MV-4-11 (cell line): Measurements from ENCODE around the gene U2AF1L4.

Experiments
- DNase-seq: peaks from one replicate; lab custom pipeline; 2025; lab: John Stamatoyannopoulos, UW

Gene U2AF1L4

DNA sequence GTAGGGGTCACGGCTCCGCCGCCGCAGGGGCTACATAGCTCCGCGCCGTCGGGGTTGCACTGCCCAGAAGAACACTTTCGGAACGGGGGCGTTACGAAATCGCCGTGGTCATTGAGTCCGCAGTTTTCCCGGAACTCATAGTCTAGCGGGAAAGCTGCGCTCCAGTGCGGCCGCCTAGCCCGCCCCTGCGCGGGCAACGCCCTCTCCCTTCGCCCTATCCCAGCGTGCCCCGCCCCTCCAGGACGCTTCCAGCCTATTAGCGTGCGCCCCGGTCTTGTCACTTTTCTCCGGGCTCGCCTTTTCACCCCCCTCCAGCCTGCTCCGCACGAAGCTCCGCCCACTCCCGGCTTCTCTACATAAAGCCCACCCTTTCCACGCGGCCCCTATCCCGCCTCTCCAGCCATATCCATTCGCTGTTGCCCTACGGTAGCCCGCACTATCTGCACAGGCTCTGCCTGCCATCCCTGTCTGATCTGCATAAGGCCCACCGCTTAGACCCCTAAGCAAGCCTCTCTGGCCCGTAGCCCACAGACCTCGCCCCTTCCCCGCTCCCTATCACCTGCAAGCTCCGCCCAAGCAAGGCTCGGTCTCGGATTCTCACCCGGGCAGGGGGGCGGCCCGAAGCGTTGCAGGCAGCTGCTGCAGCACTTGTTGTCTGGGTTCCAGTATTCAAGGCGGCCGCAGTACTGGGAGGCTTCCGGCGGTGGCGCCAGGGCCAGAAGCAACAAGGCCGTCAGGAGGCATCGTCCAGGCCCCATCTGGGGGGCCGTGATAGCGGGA is 4.6 kb downstream of the U2AF1L4 start:
- DNase-seq: peak; percentile 99

DNA sequence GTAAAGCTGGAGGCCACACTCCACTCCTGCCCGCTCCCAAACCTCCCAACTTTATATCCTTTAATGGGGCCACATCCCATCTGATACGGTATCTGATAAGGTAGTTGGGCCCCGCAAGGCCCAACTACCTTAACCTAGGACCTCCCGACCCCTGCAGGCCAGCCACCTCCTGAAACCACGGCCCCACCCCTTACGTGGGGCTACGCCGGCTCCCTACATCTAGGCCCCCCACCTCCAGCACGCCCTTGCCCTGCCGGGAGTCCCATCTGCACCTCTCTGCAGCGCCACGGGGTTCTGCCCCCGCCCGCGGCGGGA is 5.2 kb downstream of the U2AF1L4 start:
- no peak for DNase-seq

DNA sequence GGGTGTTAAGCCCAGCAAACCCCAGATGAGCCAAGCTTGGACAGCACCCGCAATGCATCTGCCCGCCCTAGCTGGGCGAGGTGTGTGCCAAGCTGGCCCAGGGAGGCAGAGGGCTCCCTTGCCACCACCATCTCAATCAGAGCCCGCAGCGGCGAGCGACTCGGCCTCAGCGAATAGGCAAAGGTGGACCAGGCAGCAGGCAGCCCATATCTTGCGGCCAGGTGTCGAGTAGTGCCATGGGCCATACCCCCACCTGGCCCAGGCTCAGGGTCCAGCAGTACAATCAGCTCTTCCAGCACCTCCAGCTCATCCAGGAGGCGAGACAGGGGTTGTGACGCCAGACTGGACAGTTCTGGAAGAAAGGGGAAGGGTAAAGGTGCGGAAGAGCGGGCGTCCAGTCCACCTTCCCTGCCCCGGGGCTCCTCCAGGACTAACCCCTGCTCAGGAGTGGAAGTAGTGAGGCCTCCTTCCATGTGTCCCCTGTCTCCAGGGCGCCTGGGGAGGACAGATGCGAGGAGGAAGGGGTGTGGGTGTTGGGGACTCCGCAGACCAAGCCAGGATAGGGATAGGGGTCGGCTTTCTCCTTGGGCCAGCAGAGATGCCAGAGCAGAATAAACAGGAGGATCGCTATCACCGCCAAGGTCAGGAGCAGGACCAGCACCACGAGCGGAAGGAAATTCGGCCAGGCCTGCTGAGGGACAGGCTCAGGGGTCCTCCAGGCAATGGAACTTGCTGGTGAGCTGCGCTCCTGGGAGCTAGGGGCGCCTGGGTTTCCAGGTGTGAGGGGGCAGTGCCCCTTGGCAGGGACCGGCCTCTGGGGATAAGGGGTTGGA is 5.7 kb downstream of the U2AF1L4 start:
- no peak for DNase-seq

DNA sequence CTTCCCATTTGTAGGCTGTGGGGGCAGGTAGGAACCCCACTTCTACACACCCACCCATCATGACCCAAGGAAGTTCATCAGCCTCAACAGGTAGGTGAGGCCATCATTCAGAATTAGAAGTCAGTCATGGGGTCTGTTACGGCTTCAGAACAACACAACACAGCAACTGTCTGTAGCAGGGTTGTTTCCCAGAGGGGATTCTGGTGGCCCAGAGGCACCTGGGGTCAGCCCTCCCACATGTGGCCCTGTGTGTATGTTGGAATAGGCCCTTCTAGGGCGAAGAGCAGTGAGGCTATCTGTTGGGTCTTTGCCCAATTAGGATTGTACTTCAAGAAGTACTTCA is 6.4 kb downstream of the U2AF1L4 start:
- DNase-seq: no peak

DNA sequence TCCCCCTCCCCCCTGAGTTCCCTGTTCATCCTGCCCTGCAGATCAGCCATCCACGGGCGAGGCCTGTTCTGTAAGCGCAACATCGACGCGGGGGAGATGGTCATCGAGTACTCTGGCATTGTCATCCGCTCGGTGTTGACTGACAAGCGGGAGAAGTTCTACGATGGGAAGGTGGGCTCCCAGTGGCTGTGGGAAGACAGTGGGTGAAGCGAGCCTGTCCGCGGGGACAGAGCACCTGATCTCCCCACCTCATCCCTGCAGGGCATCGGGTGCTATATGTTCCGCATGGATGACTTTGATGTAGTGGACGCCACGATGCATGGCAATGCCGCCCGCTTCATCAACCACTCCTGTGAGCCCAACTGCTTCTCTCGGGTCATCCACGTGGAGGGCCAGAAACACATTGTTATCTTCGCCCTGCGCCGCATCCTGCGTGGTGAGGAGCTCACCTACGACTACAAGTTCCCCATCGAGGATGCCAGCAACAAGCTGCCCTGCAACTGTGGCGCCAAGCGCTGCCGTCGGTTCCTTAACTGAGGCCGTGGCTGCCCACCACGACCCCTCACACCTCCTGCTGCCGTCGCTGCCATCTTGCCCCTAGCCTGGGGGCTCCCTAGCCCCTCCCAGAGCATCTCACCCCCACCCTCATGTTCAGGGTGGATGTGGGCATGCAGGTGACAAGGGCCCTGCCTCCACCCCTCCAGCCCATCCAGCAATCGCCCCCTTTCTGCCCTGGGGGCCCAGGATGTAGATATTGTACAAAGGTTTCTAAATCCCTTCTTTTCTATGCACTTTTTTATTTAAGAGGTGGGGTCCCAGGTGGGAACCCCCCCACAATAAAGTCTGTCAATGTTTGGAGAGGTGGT is 7.0 kb downstream of the U2AF1L4 start:
- DNase-seq: no peak

DNA sequence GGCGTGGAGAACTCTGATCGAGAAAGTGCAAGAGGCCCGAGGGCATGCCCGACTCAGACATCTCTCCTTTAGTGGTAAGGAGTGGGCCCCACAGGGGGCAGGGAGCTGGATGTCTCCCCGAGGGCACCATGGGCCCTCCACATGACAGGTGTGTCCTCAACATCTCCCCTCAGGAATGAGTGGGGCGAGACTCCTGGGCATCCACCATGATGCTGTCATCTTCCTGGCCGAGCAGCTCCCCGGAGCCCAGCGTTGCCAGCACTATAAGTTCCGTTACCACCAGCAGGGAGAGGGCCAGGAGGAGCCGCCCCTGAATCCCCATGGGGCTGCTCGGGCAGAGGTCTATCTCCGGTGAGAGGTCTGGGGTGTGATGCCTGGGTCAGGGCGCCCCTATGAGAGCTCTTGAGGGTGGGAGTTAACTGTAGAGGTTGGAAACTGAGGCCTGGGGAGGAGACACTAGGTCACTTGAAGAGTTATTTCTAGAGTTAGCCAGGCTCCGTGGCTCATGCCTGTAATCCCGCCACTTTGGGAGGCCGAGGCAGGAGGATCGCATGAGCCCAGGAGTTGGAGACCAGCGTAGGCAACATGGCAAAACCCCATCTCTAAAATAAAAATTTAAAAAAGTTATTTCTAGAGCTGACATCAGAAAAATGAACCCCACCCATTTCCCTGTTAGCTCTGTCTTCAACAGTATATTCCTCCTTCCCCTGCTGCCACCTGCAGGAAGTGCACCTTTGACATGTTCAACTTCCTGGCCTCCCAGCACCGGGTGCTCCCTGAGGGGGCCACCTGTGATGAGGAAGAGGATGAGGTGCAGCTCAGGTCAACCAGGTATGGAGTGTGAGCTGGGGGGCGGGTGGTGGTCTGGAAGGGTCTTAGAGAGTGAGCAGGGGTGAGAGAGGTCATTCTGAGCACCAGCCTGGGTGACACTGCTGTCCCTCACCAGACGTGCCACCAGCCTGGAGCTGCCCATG is 8.0 kb downstream of the U2AF1L4 start:
- no peak for DNase-seq

DNA sequence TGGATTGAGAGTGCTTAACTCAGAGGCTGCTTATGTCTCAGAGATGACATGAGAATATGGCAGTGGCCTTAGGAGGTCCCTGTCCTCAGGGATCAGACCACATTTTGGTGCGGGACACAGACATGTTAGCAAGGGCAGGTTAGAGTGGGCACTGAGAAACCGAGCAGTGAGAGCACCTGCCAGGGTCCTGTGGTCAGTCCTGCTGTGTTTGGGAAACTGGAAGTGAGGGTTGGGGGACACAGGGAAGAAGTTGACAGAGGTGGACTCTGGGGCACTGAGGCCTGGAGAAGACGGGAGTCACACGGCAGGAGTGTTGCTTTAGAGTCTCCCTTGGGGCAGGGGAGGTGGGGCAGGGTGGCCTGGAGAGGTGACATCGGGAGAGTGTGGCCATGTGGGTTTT is 10.3 kb downstream of the U2AF1L4 start:
- no peak for DNase-seq

DNA sequence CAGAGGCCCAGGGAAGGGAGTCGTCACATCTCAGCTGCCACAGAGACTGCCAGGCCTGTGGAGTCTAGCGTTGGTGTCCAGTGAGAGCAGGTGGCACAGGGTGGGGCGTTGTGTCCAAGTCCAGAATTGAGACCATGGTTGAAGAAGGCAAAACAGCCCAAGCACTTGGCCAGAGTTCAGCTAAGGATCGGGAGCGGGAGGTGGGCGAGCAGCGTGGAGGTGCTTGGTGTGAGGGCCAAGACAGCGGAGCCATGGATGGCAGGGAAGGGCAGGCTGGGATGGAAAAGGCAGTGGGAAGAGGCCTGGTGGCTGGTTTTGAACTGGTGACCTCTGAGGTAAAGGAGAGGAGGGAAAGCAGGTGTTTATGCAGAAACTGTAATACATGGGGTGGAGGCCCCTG is 10.9 kb downstream of the U2AF1L4 start:
- DNase-seq: no peak

DNA sequence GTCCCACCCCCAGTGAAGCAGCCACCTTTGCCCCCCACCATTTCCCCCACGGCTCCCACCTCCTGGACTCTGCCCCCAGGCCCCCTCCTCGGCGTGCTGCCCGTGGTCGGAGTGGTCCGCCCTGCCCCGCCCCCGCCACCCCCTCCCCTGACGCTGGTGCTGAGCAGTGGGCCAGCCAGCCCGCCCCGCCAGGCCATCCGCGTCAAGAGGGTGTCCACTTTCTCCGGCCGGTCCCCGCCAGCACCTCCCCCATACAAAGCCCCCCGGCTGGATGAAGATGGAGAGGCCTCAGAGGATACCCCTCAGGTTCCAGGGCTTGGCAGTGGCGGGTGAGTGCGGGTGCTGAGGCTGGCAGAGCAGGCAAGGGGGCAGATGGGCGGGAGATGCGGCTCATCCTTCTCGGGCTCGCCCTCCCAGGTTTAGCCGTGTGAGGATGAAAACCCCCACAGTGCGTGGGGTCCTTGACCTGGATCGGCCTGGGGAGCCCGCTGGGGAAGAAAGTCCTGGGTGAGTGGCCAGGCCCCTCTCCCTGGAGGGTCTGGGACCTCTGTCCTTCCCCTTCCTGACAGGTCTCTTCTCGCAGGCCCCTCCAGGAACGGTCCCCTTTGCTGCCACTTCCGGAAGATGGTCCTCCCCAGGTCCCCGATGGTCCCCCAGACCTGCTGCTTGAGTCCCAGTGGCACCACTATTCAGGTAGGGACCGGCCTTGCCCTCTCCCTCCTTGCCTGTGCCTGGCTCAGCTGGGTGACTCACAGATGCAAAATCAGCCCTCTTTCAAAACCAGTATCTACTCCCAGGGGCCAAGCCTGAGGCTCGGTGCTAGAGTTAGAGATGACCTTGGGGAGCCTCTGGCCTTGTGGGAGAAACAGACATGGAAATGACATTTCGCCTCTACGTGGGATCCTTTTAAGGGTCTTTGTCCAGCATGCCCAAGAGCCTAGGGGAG is 11.8 kb downstream of the U2AF1L4 start:
- no peak for DNase-seq

DNA sequence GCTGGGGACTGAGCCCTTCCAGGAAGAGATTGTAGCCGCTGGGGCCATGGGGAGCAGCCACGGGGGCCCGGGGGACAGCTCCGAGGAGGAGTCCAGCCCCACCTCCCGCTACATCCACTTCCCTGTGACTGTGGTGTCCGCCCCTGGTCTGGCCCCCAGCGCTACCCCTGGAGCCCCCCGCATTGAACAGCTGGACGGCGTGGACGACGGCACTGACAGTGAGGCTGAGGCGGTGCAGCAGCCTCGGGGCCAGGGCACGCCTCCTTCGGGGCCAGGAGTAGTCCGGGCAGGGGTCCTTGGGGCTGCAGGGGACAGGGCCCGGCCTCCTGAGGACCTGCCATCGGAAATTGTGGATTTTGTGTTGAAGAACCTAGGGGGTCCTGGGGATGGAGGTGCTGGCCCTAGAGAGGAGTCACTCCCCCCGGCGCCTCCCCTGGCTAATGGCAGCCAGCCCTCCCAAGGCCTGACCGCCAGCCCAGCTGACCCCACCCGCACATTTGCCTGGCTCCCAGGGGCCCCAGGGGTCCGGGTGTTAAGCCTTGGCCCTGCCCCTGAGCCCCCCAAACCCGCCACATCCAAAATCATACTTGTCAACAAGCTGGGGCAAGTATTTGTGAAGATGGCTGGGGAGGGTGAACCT is 12.6 kb downstream of the U2AF1L4 start:
- DNase-seq: no peak

DNA sequence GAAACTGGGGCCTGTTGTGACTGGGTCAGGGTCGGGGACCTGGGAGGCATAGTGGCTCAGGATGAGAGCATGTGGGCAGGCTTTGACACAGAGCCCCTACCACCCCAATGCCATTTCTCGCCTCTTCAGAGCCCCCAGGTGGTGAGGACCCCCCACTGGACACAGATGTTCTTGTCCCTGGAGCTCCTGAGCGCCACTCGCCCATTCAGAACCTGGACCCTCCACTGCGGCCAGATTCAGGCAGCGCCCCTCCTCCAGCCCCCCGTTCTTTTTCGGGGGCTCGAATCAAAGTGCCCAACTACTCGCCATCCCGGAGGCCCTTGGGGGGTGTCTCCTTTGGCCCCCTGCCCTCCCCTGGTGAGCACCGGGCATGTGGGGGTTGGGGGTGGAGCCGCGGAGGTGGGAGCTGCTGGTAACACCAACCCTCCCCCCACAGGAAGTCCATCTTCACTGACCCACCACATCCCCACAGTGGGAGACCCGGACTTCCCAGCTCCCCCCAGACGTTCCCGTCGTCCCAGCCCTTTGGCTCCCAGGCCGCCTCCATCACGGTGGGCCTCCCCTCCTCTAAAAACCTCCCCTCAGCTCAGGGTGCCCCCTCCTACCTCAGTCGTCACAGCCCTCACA is 13.3 kb downstream of the U2AF1L4 start:
- DNase-seq: no peak

DNA sequence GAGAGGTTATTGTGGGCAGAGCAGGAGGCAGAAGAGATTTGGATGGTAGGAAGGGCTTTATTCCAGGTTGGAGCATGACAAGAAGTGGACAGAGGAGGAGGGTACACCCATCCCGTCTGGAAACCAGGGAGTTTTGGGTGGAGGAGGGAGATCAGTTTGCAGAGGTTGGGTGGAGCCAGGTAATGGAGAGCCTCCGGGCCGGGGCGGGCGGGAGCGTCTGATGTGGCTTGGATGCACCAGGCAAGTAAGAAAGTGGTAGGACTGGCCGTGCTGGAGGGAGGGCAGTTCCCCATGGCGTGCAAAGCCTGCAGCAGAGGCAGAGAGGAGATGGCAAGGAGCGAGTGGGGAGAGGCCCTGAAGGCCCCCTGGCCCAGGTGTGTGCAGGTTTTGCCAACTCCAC is 13.9 kb downstream of the U2AF1L4 start:
- DNase-seq: no peak

DNA sequence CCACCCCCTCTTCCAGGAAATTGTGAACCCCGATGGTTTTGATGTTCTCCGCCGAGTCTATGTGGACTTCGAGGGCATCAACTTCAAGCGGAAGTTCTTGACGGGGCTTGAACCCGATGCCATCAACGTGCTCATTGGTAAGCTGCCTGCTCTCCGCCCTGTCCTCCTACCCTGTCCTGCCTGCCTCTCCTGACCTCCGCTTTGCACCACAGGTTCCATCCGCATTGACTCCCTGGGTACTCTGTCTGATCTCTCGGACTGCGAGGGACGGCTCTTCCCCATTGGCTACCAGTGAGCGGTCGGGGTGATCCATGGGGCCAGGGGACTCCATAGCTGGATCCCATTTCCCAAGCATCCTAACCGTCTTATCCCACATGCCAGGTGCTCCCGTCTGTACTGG is 14.9 kb downstream of the U2AF1L4 start:
- DNase-seq: no peak

DNA sequence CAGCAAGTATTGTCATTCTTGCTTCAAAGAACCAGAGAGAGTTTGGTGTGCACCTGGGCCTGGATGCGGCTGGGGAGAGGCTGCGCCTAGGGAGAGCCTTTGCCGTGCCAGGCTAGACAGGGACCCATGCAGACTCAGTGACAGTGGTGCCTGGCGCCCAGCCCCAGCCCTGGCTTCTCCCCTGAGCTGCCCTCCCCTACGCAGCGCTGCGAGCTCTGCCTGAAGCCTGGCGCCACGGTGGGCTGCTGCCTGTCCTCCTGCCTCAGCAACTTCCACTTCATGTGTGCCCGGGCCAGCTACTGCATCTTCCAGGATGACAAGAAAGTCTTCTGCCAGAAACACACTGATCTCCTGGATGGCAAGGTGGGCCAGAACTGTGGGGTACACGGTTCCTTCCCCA is 15.5 kb downstream of the U2AF1L4 start:
- DNase-seq: no peak

DNA sequence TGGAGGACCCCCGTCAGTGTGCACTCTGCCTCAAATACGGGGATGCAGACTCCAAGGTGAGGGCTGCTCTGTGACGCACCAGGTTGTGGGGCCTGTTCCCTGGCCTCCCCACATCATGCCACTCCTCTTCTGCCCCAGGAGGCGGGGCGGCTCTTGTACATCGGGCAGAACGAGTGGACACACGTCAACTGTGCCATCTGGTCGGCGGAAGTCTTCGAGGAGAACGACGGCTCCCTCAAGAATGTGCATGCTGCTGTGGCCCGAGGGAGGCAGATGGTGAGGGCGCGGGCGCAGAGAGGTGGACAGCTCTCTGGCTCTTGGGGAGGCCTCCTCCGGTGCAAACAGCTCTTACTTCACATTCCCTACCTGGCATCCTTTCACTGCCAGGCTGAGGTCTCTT is 16.2 kb downstream of the U2AF1L4 start:
- no peak for DNase-seq

DNA sequence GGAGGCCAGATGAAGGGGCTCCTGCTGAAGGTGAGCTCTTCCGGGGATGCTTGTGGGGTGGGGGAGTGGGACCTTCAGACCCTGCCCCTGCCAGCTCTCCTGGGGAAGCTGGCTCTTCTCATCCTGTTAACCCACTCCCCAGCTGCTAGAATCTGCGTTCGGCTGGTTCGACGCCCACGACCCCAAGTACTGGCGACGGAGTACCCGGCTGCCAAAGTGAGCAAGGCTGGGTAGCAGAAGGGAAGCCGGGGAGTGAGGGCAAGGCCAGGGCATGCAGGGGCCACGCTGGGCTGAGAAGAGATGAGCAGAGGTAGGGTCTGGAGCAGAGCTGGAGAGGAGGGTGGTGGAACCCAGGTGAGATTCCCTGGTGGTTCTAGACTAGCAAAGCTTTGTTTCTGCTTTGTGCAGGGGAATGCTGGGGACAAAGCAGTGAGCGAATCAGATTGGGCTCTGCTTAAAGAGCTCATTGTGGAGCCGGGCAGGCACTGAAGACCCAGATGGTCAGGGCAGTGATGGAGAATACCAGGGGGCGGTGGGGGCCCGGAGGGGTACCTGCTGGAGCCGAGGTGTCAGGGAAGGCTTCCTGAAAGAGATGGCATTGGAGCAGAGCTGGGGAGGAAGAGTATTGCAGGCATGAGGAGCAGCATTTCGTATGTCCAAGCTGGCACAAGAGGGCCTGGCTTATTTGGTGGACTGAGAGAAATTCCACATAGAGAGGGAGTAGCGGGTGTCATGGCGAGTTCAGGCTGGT is 17.1 kb downstream of the U2AF1L4 start:
- DNase-seq: no peak

DNA sequence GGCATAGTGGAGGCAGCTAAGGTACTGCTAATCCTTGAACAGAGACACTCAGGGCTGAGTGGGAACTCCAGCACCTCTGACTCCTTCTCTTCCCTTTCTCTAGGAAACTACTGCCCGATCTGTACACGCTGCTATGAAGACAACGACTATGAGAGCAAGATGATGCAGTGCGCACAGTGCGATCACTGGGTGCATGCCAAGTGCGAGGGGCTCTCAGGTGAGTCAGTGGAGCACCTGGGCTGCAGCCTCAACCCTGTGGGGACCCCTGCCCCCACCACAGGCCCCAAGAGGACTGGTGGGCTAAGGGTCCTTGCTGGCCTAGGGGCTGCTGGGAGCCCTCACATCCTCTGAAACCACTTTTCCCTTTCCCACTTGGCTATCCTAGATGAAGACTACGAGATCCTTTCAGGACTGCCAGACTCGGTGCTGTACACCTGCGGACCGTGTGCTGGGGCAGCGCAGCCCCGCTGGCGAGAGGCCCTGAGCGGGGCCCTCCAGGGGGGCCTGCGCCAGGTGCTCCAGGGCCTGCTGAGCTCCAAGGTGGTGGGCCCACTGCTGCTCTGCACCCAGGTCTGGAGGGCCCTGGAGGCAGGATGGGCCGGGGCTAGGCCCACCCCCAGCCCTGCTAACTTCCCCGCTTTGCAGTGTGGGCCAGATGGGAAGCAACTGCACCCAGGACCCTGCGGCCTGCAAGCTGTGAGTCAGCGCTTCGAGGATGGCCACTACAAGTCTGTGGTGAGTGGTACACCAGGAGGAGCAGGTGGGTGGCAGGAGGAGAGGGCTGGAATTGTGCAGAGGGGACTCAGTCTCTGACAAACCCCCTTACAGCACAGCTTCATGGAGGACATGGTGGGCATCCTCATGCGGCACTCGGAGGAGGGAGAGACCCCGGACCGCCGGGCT is 17.9 kb downstream of the U2AF1L4 start:
- no peak for DNase-seq
